Stimulated activated CD8-positive, alpha-beta memory T cell treated with anti-CD3 and anti-CD28 coated beads, Interleukin-12 subunit alpha, Interleukin-12 subunit beta, amount 100 ng/mL, for 4 hours (primary cell): ENCODE data around the gene CARMIL1.
"Not testable (repeated sequence)": the region's sequence is repeated elsewhere in the genome, so short reads cannot be mapped to it uniquely, and the experiment has no call there.

ENCODE experiments used
- DNase-seq: peaks from one replicate; pipeline ENCODE4 v3.0.0-alpha.2; 2020; ENCODE audit warnings: low read depth

CARMIL1 gene

DNA sequence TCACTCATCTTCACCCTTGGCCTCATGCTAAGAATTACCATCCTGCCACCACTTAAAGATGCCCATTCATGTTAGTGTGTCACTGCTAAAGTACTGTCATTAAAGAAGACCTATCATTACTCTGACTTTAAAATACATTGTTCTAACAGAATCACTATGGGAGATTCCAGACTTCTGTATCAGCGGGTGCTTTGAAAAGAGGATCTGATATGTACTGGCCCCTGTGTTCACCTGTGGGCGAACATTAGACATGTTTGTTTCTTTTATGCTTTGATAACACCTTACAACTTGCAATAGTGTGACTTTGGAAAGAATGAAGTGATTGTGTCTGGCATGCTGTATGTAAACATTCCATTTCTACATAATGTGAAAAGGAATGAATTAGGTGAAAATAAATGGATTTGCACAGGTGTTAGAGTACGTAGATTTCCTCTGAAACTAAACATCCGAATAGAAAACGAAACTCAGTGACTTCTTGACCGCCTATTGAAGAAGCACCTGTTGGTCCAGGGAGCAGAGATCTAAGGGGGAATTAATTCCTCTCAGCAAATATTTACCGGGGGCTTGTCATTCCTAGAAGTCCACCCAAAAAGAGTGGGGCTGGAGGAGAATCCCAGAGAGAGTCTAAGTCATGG lies 132.3 kb downstream of the CARMIL1 start:
- no peak for DNase-seq

DNA sequence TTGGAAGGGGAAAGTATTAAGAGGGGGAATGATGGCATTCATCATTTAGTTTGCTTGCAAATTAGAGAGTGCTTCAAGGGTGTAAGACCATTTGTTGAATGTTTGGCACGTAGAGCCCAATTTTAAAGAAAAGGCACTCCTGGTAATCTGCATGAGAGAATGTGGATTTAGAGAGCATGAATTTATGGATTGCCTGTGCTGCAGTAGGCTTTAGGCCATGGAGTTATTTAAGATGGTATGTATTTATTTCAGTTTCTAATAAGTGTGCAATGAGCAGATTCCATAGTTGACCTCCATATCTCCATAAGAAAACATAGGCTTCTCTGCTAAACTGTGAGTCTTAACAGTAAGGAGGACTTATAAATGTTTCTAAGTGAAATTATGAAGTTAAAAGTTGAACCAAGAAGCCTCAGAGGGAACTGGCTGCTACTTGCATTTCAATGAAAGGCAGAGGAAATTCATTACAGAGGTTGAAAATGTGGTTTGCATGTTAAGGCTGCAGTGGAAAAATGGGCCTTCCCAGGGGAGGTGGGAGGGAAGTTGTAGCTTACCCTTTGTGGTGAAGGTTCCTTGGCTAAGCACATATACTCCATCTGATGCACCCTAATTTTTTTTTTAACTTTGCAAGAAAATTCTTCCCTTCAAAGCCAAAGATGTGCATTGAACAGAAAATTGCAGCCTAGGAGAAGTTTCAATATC lies 134.2 kb downstream of the CARMIL1 start:
- no peak for DNase-seq

DNA sequence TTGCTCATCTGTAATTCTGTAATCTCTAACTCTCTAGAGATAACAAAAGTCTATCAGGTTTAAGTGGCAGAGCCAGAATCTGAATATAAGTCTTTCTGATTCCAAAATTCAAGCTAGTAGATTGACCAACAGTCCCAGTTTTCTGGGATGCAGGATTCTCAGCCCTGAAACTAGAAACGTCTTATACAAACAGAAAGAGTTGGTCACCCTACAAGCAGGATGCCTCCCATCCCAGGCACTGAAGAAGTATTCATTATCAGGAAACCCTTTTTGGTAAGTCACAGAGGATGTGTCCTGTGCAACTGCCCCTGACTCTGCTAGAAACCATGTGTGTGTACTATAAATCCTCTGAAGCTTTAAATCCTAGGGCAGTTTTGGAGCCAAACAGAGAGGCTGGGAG lies 135.0 kb downstream of the CARMIL1 start:
- DNase-seq: no peak

DNA sequence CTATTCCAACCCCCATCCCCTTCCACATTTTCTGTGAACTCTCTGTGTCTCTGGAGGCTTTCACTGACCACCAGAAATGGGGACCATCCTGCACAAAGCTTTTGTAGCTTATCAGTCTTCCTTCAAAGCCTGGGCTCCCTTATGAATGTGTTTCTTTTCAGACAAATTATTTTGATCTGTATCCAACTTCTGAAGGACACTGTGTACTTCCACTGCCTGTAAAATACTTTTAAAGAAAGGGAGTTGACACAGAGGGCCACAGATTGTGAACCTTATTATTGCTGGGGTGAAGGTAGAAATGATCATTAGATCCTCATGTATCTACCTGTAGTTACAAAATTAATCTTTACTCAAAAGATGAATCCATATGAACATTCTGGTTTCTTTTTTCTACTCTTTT lies 135.6 kb downstream of the CARMIL1 start:
- no peak for DNase-seq

DNA sequence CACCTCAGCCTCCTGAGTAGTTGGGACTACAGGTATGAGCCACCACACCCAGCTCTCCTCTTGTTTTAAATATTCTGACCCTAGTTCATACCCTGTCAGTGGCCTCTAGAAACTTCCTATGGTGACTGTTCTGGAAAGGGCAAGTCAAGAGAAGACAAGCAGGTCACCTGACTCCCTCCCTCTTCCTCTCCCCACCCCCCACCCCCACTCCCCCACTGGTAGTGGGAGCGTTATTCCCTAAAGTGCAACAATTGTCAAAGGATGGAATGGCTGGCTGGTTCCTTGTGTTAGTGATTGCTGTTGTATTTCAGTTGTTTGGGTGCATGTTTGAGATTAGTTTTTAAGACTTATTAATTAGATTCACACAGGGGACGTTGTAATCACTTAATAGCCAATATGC lies 136.1 kb downstream of the CARMIL1 start:
- DNase-seq: no peak

DNA sequence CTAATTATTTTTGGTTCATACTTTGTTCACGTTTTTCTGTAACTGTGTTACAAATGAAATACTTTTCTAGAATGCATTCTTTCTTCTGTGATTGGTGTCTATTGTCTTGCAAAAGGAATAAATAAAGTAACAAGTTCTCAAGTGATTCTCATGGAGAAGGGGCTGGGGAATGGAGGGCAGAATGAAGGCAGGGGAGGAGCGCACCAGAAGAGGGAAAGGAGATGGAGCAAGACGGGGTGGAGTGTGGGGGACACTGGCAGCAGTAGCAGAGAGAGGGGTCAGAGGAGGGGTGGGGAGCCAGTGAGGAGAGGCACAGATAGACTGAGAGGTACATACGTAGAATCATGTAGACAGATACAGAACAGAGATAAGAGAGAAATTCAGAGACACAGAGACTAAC lies 136.5 kb downstream of the CARMIL1 start:
- DNase-seq: no peak

DNA sequence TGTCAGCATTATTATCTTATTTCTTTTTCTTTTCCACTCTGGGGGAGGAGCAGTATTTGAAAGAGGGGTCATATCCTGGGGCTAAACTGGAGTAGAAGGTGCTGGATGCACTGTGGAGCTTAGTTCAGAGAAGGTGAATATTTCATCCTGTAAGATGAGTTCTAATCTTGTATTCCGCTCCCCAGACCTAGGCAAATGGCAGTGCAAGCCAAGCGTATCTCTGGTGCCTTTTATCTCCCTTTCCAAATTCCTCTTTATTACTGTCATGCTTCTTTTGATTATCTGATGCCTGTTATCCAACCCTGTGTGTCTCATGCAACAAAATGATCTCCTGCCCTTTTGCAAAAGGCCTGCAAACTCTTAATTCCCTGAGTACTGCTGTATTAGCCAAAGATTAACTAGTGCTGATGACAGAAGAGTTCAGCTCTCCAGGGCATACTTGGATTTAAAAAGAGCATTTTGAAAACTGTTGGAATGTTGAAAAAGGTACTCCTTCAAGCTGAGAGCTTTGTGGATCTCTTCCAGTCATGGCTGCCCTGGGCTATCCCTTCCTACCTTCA lies 138.0 kb downstream of the CARMIL1 start:
- DNase-seq: no peak

DNA sequence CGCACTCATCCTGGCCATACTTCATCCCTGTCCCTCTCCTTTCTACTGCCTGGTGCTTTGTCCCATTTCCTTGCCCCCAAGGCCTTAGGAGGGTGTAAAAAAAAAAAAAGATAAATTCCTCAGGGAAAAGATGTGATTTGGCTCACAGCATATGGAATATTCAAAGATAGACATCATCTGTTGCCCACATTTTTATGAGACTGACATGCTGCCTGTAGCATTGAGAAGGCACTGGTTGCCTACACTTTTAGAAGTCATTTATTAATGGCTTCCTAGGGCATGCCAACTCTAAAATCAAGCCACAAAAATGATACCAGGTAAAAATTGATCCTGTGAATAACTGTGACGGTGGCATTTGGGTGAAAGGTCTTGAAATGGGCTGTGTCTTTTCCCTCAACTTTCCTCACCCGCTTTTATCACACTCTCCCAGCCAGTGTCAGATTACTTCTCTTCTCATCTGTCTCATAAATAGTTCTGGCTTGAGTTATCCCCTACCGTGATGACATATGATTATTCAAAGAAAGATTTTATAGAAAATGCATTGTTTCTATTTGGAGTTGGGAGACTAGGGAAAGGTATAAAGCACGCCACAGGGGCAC lies 139.4 kb downstream of the CARMIL1 start:
- no peak for DNase-seq

DNA sequence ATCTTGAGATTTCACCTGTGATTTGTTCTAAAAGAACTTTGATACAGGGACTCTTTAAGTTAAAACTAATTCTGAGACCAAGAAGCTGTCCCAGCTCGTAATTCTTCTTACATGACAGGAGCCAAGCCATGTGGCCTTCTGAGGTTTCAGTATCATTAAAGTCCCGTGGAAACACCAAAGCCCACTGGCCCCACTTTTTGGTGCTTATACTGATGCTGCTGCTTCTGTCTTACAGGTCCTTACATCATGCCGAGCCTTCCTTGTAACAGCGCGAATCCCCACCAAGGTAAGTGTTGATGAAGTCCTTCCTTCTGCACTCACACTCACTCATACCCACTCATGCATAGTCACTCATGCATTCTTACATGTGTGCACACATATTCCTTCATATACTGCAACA lies 140.7 kb downstream of the CARMIL1 start:
- DNase-seq: no peak

DNA sequence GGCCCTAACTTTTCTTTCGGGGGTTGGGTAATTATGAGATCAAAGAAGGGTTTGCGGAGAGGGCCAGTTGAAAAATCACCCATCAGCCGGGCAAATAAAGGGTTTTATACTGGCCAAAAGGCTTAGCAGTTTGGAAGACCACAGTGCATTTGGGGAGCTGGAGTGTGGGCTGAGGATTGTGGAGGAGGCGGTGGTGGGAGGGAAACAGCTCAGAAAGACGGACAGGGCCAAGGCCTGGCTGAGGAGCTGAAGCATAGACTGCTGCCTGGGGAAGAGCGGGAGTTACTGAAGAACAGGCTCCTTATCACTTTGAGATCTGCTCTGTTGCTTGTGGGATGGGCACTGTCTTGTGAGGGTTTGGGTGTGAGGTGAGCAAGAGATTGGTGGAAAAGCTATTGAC lies 144.2 kb downstream of the CARMIL1 start:
- no peak for DNase-seq

DNA sequence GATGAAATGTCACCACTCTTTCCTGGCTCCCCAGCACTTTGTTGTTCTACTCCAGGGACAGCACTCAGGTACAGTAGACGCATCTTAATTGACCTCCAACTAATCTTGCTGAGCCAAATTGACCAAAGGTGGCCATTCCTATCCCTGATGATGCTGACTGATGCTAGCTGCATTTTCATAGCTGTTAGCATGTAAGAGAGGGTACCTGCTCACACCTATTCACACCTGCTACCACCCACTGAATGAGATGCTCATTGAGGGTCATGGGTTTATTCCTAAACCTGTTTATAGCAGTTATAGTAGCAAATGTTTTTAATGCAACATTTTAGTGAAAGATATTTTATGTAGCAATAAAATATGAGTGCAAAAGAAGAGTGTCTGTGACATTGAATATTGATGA lies 145.1 kb downstream of the CARMIL1 start:
- DNase-seq: no peak

DNA sequence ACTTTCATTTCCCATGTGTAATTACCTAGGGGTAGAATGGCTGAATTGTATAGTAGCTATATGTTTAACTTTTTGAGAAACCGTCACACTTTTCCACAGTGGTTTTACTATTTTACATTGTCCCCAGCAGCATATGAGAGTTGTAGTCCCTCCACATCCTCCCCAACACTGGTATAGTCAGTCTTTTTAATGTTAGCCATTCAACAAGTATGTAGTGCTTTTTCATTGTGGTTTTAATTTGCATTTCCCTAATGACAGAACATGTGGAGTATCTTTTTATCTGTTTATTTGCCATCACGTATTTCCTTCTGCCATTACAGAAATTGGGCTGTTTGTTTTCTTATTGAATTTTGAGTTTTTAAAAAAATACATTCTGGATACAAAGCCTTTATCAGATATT lies 148.4 kb downstream of the CARMIL1 start:
- DNase-seq: no peak

DNA sequence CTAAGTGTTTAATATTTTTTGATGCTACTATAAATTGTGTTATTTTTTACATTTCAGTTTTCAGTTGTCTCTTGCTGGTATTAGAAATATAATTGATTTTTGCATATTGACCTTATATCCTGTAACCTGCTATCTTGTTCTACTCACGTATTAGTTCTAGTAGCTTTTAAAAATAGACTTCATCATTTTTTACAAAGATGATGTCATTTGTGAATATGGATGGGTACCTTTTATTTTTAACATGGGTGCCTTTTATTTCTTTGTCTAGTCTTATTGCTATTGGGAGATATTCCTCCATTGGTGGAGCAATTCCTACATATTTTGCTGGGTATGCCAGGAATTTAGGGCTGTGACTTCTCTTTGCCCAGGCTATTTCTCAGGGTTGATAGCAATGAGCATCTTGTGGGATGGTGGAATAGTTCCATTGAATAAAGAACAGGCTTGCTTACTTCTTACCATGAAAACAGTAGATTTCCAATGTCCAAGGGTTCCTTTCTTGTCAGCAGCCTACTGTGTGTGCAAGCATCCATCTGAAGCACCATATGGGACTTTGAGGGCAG lies 149.7 kb downstream of the CARMIL1 start:
- no peak for DNase-seq

DNA sequence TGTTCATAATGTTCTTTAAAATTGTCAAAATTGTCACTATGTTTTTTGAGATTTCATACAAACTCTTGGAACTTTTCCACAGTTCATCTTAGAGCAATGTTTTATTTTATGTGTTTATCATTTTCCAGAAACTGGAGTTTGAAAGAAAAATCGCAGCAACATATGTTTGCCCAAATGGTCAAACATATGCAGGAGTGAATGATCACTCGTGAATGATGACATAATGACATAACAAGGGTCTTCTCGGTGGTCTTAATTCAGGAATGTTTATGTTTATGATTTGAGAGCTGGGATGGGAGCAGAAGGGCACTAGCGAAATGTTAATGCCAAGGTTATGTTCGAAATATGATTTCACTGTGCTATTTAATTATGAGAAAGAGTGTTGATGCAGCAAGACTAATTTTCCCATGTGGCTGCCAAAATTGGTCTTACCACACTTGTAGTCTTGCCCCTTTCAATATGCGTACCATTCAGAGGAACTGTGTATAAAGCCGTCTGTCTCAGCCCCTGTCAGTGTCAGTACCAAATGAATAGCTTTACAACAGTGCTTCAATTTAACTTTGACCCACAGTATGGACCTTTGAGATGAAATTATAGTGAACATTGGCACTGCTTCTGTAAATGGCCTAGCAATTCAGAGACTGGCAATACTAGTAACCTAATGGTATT lies 152.3 kb downstream of the CARMIL1 start:
- no peak for DNase-seq

DNA sequence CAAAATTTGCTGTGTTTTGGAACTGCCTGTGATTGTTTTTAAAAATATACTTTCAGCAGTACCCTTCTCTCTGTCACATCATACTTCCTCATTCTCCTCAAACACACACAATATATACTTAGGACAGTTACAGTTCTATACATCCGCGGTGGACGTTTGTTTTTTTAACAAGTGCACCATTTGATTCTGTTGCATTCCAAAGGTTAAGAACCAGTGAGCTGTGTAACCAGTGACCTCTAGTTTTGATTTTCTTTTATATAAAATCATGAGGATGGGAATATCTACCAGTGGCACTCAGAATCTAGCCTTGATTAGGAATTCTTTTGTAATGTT lies 152.8 kb downstream of the CARMIL1 start:
- no peak for DNase-seq

DNA sequence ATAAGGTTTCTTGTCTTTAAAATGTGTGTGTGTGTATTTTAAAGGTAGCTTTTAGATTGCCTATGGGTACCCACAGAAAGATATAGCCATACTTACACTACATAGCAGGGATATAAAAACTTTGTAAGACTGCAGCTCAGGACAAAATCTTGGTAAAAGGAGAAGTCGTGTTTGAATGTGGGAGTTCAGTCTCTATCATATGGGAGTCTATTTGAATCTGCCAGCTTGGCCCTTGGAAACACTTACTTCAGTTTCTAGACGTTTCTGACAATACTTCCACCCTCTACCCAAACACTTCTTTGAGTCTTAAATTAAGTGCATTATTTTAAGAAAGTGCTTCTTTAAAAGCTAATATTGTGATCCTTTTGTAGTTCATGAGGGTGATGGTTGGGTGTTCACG lies 155.7 kb downstream of the CARMIL1 start:
- no peak for DNase-seq

DNA sequence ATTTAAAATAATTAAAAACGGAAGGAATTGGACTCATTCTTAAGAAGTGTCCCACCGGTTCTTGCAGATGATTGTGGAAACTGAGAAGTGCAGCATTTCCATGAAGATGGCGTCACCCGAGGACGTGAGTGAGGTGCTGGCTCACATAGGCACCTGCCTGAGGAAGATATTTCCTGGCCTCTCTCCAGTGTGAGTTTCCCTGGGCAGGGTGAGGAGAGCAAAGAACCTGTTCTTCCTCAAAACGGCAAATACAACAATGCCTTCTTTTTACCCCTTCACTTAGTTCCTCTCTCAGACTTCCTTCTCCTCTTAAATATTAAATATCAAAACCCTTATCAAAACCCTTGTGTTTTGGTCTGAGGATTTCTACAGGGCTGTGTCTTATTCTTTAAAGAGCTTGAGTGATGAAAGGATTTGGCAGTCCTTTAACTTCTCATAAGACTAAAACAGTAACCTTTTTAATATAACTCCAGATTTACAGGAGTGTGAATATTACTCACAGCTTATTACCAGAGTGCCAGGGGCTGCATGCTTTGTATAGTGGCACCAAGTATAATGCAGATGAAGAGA lies 156.3 kb downstream of the CARMIL1 start:
- no peak for DNase-seq

DNA sequence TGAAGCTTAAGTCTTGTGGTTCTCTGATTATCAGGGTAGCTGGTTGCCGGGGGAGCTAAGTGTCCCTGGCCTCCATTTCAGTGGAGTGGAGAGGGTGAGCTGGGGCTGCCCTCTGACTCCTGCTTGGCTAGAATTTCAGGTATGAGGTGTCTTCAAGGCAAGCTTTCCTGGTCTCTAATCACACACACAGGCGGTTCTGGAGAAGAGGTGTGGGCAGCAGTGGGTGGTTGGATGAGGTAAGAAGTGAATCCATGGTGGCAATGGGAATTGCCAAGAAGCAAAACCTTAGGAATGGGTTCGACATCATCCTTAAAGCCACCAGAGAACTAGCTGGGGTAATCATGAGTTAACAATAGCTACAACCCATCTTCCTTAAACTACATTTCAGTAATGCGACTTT lies 157.6 kb downstream of the CARMIL1 start:
- DNase-seq: no peak

DNA sequence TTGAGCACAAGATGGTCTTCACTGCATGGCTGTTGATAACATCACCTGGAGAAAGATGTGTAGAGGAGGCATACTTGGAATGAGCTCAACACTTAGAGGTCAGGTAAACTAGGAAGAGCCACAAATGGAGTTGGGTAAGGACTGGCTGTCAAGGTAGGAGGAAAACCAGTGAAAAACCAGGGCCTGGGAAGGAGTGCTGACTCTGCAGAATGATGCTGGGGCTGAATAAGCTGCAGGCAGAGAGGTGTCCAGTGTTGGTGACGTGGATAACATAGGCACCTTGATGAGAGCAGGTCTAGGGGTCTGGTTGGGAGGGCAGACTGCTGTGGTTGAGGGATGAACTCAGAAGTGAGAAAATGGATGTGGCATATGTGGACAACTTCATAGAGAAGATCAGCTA lies 160.2 kb downstream of the CARMIL1 start:
- no peak for DNase-seq

DNA sequence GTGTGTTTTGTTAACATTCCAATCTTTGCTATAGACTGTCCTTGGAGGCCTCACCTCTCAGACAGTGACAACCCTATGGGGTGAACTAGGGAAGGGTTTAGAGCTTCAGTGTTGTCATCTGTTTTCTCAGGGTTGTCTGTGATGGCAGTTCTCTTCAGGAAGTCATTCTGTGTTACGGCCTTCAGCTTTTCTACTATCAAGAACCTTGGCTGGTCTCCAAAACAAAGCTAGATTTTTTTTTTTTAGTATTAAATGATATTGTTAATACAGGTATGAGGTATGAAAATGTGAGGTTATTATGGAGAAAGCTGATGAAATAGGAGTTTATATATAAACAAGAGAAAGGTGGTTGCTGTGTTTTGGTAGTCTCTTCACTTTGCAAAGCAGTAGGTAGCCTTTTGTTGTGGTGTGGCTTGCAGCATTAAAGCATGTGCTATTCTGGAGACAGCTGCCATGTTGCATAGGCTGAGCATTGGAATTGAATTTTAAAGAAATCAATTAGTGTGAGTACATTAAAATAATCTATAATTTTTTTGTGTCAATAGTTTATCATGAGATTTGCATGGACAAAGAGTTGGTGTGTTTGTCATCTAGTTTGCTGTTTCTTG lies 162.6 kb downstream of the CARMIL1 start:
- DNase-seq: no peak

DNA sequence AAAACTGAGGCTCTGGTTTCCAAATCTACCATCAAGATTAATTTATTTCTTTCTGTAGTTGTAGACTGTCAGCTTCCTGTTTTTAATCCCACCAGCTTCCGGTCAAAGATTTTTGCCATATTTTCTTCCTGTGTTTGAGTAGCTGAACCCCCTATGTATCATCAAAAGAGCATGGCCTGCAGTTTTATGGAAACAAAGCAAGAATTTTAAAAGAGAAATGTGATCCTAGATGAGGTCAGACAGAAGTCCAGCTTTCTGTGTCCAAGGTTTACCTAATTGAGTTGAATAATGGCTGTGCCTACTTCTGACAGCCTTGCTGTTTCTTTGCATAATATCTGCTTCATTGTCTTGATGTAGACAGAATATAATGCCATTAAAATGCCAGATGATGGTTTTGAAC lies 163.7 kb downstream of the CARMIL1 start:
- no peak for DNase-seq

DNA sequence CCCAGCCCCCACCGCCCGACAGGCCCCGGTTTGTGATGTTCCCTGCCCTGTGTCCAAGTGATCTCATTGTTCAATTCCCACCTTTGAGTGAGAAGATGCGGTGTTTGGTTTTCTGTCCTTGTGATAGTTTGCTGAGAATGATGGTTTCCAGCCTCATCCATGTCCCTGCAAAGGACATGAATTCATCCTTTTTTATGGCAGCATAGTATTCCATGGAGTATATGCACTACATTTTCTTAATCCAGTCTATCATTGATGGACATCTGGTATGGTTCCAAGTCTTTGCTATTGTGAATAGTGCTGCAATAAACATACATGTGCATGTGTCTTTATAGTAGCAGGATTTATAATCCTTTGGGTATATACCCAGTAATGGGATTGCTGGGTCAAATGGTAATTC lies 165.3 kb downstream of the CARMIL1 start:
- not testable (repeated sequence) for DNase-seq
